Progenitor cell of endocrine pancreas (in vitro differentiated cells): ENCODE measurements around the gene ARFIP2. TPM values are rescaled to one million over a fixed set of nuclear protein-coding genes. Genes with fewer than 3 reads are reported as not detected.

Experiments used
- DNase-seq: peaks from one replicate; pipeline ENCODE4 v3.0.0; 2021; ENCODE audit warnings: low spot score; ENCODE audit not compliant: unreplicated experiment
- H3K27ac Mint-ChIP-seq: 2 replicates; pipeline ENCODE4 v1.8.0; 2021; ENCODE audit warnings: mild to moderate bottlenecking, moderate library complexity, mixed read lengths
- H3K27me3 Mint-ChIP-seq: 2 replicates; pipeline ENCODE4 v1.8.0; 2021; ENCODE audit warnings: mixed read lengths
- H3K36me3 Mint-ChIP-seq: 2 replicates; pipeline ENCODE4 v1.8.0; 2022; ENCODE audit warnings: mixed read lengths; ENCODE audit not compliant: insufficient read depth
- H3K4me1 Mint-ChIP-seq: 2 replicates; pipeline ENCODE4 v1.8.0; 2021; ENCODE audit warnings: low read depth, mixed read lengths
- H3K4me3 Mint-ChIP-seq: 2 replicates; pipeline ENCODE4 v1.8.0; 2021; ENCODE audit warnings: low read depth, mild to moderate bottlenecking, moderate library complexity, mixed read lengths
- H3K9me3 Mint-ChIP-seq: 2 replicates; pipeline ENCODE4 v1.8.0; 2021; ENCODE audit warnings: low read depth, mixed read lengths
- long read RNA-seq: library from polyadenylated mRNA; unstranded; transcript quantifications from one replicate; pipeline ENCODE4 v2.0.0, GENCODE V29; 2020
- total RNA-seq: library from RNA; stranded (reverse); gene quantifications from 2 replicates; pipeline ENCODE4 v1.2.1, GENCODE V29; 2021
- TF ChIP-seq, protein P1 (sequence below): fragments of 200-600 bp; sonication (generic); IDR thresholded peaks from one replicate; pipeline ENCODE4 v1.5.0; 2021; ENCODE audit warnings: antibody characterized with exemption, mild to moderate bottlenecking; ENCODE audit not compliant: unreplicated experiment

The ARFIP2 gene, protein sequence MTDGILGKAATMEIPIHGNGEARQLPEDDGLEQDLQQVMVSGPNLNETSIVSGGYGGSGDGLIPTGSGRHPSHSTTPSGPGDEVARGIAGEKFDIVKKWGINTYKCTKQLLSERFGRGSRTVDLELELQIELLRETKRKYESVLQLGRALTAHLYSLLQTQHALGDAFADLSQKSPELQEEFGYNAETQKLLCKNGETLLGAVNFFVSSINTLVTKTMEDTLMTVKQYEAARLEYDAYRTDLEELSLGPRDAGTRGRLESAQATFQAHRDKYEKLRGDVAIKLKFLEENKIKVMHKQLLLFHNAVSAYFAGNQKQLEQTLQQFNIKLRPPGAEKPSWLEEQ
- total RNA-seq = 77.0 and 78.1 TPM in 2 replicates
- long read RNA-seq, transcript ARFIP2-201 (8 exons, 2,543 nt) = major isoform, 74 of 173 reads
- long read RNA-seq, transcript ARFIP2-202 (8 exons, 1,868 nt) = minor isoform, 61 of 173 reads
- long read RNA-seq, partial matches to known transcripts = 9 of 173 reads
- long read RNA-seq, other reads (novel, unspliced or antisense) = 27 of 173 reads

DNA sequence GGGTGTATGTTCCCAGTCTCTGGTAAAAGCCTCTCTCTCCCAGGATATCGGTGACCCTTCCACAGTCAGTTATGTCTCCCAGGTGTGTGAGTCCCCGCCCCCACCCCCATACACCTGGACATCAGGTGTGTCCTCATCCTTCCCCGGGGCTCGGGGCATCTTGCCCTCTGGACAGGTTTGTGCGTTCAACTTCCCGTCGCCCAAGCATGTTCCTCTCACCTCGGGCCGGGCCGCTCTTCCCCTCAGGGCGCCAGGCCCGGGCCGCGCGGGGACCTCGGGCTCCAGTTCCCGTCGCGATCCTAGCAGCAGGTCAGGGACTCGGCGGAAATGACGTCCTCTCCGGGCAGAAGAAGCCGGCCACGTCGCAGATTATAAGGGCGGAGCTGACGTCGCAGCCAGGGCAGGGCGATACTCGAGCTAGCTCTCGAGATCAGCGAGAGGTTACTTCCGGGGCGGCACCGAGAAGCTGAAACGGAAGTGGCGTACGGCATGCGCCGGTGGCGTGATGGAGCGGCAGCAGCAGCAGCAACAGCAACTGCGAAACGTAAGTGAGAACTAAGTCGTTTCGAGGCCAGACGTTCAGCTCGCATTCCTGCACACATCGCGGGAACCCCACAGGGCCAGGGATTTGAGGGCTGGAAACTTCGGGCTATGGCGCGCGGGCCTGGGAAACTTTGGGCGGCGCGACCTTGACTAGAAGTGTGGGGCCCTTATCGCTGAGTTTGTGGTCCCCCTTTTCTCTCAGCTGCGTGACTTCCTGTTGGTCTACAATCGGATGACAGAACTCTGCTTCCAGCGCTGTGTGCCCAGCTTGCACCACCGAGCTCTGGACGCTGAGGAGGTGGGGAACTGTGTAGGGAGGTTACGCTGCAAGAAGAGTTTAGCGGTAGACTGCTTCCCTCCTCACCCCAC is at the start of gene ARFIP2, which contains the start of gene TIMM10B:
Gene ARFIP2 (minus strand): TSS at position 320 of the 912 bp plus-strand sequence. CDS start 910 bp downstream, outside the sequence.
Gene TIMM10B (plus strand): TSS at position 490 of the 912 bp plus-strand sequence. CDS start 16 bp downstream, at position 506.
- DNase-seq = peak; percentile 90
- H3K27me3 Mint-ChIP-seq = no peaks in the 10 kb centered on the region
- H3K27ac Mint-ChIP-seq = peak within 1 kb of the TSS; percentile 98
- H3K9me3 Mint-ChIP-seq = no peaks in the 10 kb centered on the region
- TF ChIP-seq, protein P1, sequence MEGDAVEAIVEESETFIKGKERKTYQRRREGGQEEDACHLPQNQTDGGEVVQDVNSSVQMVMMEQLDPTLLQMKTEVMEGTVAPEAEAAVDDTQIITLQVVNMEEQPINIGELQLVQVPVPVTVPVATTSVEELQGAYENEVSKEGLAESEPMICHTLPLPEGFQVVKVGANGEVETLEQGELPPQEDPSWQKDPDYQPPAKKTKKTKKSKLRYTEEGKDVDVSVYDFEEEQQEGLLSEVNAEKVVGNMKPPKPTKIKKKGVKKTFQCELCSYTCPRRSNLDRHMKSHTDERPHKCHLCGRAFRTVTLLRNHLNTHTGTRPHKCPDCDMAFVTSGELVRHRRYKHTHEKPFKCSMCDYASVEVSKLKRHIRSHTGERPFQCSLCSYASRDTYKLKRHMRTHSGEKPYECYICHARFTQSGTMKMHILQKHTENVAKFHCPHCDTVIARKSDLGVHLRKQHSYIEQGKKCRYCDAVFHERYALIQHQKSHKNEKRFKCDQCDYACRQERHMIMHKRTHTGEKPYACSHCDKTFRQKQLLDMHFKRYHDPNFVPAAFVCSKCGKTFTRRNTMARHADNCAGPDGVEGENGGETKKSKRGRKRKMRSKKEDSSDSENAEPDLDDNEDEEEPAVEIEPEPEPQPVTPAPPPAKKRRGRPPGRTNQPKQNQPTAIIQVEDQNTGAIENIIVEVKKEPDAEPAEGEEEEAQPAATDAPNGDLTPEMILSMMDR = no peak
- H3K4me3 Mint-ChIP-seq = peak within 1 kb of the TSS; percentile 97
- H3K4me1 Mint-ChIP-seq = peaks cover 19% of the 10 kb centered on the region
- peaks cover 20% of the 10 kb centered on the region for H3K36me3 Mint-ChIP-seq

DNA sequence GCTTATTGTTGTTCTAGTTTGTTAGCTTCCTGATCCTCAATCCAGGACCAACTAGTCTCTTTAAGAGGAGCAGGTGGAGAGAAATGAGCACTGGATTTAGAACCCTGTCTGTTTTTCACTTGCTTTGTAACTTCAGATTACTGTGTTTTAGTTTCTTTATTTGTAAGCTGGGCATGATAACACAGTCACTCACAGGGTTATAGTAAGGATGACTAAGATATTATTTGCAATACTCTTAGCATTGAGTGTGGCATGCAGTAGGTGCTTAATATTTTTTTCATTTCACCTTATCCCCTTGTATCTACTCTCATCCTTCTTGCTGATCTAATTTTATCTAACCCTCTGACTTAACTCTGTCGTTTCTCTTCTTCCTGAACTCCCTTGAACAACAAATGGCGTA is 49.7 kb upstream of the ARFIP2 start:
- no peaks in the 10 kb centered on the region for H3K27me3 Mint-ChIP-seq
- no peak overlapping the region for H3K27ac Mint-ChIP-seq
- TF ChIP-seq, protein P1 = no peak
- no peak overlapping the region for H3K4me3 Mint-ChIP-seq
- peaks cover 1% of the 10 kb centered on the region for H3K36me3 Mint-ChIP-seq
- no peaks in the 10 kb centered on the region for H3K4me1 Mint-ChIP-seq
- no peaks in the 10 kb centered on the region for H3K9me3 Mint-ChIP-seq
- DNase-seq = no peak

DNA sequence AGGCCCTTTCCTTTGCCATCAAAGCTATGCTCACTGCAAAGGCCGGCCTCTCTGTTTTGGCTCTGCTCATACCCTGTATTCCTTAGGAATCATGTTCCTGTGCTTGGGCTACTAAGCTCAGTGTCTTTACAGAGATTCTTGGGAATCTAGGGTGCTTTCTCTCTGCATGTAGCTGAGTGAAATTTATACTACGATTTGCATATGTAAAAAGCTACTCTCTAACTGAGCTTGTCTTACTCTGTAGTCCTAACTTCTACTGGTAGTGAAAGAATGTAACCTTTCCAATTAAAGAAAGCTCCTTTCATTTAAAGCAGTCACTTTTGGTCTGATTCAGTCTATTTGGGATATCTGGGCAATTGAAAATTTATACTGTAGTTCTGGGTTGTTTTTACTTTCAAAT is 48.1 kb upstream of the ARFIP2 start:
- Mint-ChIP-seq H3K4me1 (no peaks in the 10 kb centered on the region), H3K9me3 (no peaks in the 10 kb centered on the region), H3K27me3 (no peaks in the 10 kb centered on the region), H3K36me3 (no peaks in the 10 kb centered on the region), H3K4me3 (no peak overlapping the region), H3K27ac (no peak overlapping the region)
- TF ChIP-seq, protein P1 = no peak
- DNase-seq = no peak

DNA sequence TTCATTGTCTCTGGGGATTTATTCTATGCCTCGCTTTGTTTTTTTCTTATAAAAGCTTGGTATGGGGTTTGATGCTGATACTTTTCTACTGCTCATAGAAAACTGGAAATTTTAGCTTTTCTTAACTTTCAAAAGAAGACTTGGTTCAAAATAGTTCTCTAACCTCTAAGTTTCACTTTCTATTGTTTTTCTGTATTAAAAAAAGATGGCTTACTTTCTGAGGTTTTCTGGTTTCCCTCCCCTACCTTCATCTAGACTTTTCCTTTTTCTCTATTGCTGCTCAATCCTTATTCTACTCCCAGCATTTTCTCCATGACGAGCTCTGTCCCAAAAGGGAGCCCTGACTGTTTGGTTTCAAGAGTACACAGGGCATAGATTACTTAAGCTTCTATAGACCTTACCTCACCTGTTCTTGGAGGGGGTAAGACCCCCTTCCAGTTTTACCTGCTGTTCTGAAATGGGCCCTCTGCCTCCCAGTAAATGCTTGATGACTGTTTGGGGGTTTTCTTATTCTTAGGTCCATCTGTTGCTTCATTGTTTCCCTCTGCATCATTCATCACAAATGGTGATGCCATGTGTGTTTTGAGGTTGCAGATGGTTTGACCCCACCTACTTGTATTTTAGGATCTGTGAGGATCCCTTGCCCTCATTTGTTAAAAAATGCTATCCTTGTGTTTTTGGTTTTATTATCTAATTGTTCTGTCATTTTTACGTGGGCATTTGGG is 45.4 kb upstream of the ARFIP2 start:
- H3K4me3 Mint-ChIP-seq = no peak overlapping the region
- peaks cover 3% of the 10 kb centered on the region for H3K36me3 Mint-ChIP-seq
- no peaks in the 10 kb centered on the region for H3K9me3 Mint-ChIP-seq
- H3K4me1 Mint-ChIP-seq = no peaks in the 10 kb centered on the region
- no peak for DNase-seq
- H3K27me3 Mint-ChIP-seq = no peaks in the 10 kb centered on the region
- TF ChIP-seq, protein P1 = no peak
- no peak overlapping the region for H3K27ac Mint-ChIP-seq
